Measurements from ENCODE around the gene OR52L1. TPM values are rescaled to one million over a fixed set of nuclear protein-coding genes. Genes with fewer than 3 reads are reported as not detected.

The OR52L1 gene
- total RNA-seq = not detected
- long read RNA-seq = 0 reads

GRCh38 chr11:5986885-5987284, at the start of gene OR52L1:
TSS of gene OR52L1 (minus strand) at chr11:5986985. CDS start at chr11:5986930, 55 bp downstream.
- Histone ChIP-seq H3K27ac (no peak within 1 kb of the TSS), H3K9me3 (no peaks in the 10 kb centered on the region), H3K36me3 (no peaks in the 10 kb centered on the region), H3K4me1 (no peaks in the 10 kb centered on the region), H3K27me3 (no peaks in the 10 kb centered on the region), H3K4me3 (no peak within 1 kb of the TSS)
- WGBS (ENCODE audit: insufficient coverage, low coverage, low lambda C conversion rate, missing lambda C conversion rate) = 9% methylated on average over 1 of the region's 1 CpG
- DNase-seq (no peak), ATAC-seq (no peak)
- intact Hi-C loops (cut with DNase I) = no loop called here
- TF ChIP-seq CTCF (IDR thresholded peaks at IDR 0.05) (no peak), POLR2A (IDR thresholded peaks at IDR 0.05) (no peak)

DNA sequence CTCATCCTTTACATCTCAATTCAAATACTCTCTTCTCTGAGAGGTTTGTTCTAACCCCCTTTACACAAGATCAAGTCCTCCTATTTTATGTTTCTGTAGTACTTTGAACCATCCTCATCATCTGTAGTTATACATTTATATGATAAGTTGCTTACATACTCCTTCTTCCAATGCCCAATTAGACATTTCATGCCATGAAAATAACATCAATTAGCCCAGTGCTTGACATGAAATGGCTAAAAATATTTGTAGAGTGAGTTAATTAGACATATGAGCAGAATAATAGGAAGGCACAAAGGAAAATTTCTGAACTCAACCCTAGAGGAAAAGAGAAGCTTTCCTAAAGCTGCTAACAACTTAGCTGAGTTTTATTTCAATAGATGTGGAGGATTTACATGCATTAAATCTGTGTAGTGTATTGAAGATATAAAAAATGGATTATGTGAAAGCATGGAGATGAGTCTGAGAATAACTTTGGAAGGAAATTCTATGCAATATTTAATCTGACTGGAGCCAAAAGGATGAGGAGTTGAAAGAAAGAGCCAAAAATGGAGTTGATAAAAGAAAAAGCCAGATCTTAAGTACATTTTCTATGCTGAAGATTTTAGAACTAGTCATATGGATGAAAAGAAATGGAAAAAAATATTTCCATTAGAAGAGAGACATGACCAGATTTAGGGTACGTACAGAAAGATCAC, 44.1 kb upstream of the OR52L1 start, which contains the start of gene OR56A1:
OR56A1 (minus strand) TSS at position 51 of the 698 bp plus-strand sequence. CDS start 3,066 bp downstream, outside the sequence.
- no peak for ATAC-seq
- 43% methylated on average over 1 of the region's 1 CpG for WGBS (ENCODE audit: insufficient coverage, low coverage, low lambda C conversion rate, missing lambda C conversion rate)
- intact Hi-C loops (cut with DNase I) = no loop called here
- Histone ChIP-seq H3K4me3 (no peak within 1 kb of the TSS), H3K4me1 (no peaks in the 10 kb centered on the region), H3K27me3 (no peaks in the 10 kb centered on the region), H3K27ac (no peak within 1 kb of the TSS), H3K9me3 (no peaks in the 10 kb centered on the region), H3K36me3 (no peaks in the 10 kb centered on the region)
- DNase-seq = no peak
- TF ChIP-seq POLR2A (IDR thresholded peaks at IDR 0.05) (no peak), CTCF (IDR thresholded peaks at IDR 0.05) (no peak)

GRCh38 chr11:6027501-6027900, 40.7 kb upstream of the OR52L1 start:
- no peak for TF ChIP-seq CTCF (IDR thresholded peaks at IDR 0.05)
- no peak for TF ChIP-seq POLR2A (IDR thresholded peaks at IDR 0.05)
- intact Hi-C loops (cut with DNase I) = no loop called here
- Histone ChIP-seq H3K36me3 (no peaks in the 10 kb centered on the region), H3K4me3 (no peak overlapping the region), H3K27me3 (no peaks in the 10 kb centered on the region), H3K27ac (no peak overlapping the region), H3K9me3 (no peaks in the 10 kb centered on the region), H3K4me1 (no peaks in the 10 kb centered on the region)
- DNase-seq (no peak), ATAC-seq (no peak)
- 100% methylated on average over 1 of the region's 1 CpG for WGBS (ENCODE audit: insufficient coverage, low coverage, low lambda C conversion rate, missing lambda C conversion rate)

- TF ChIP-seq POLR2A (IDR thresholded peaks at IDR 0.05) (no peak), CTCF (IDR thresholded peaks at IDR 0.05) (no peak)
- no peaks in the 10 kb centered on the region for H3K36me3 ChIP-seq
- no peaks in the 10 kb centered on the region for H3K4me1 ChIP-seq
- no peak overlapping the region for H3K27ac ChIP-seq
- DNase-seq (no peak), ATAC-seq (no peak)
- H3K9me3 ChIP-seq = no peaks in the 10 kb centered on the region
- intact Hi-C loops (cut with DNase I) = no loop called here
- no peak overlapping the region for H3K4me3 ChIP-seq
- H3K27me3 ChIP-seq = no peaks in the 10 kb centered on the region
- 46% methylated on average over 2 of the region's 2 CpGs for WGBS (ENCODE audit: insufficient coverage, low coverage, low lambda C conversion rate, missing lambda C conversion rate)
Measured at GRCh38 chr11:6025056-6025455, 38.3 kb upstream of the OR52L1 start.

All from right lobe of liver (tissue), 6 donors.